ENCODE data around the gene FBXW2. TPM values are rescaled to one million over a fixed set of nuclear protein-coding genes. Genes with fewer than 3 reads are reported as not detected.
A peak's percentile ranks its signal among the peaks of the same experiment; 100 is the strongest.
"Not testable (repeated sequence)": the region's sequence is repeated elsewhere in the genome, so short reads cannot be mapped to it uniquely, and the experiment has no call there.

FBXW2 gene
- 10 to 100 TPM; 45.5 to 47.3 (median 46.0) TPM for polyA plus RNA-seq (ENCODE audit: insufficient read length in 4 of 4)

- DNase-seq (ENCODE audit: low read depth in 4 of 4, low spot score in 3 of 4): peak; percentile 75 to 84 (median 81)
Observed at GRCh38 chr9:120792898-120793765, at the start of gene FBXW2. Gene FBXW2 (minus strand): TSS chr9:120793416. CDS start chr9:120788258, 5,158 bp downstream.

- peak in 3 of 4 donors; percentile 6 to 19 (median 10) for DNase-seq (ENCODE audit: low read depth in 4 of 4, low spot score in 3 of 4)
Observed at GRCh38 chr9:120841930-120842684, 48.9 kb upstream of the FBXW2 start.

GRCh38 chr9:120839146-120839545 lies 45.9 kb upstream of the FBXW2 start:
- no peak for DNase-seq (ENCODE audit: low read depth in 4 of 4, low spot score in 3 of 4)

- DNase-seq (ENCODE audit: low read depth in 4 of 4, low spot score in 3 of 4): no peak
Observed at GRCh38 chr9:120837921-120838320, 44.7 kb upstream of the FBXW2 start.

- no peak for DNase-seq (ENCODE audit: low read depth in 4 of 4, low spot score in 3 of 4)
Observed at GRCh38 chr9:120833325-120833724, 40.1 kb upstream of the FBXW2 start.

- no peak for DNase-seq (ENCODE audit: low read depth in 4 of 4, low spot score in 3 of 4)
Observed at GRCh38 chr9:120832807-120833206, 39.6 kb upstream of the FBXW2 start.

- DNase-seq (ENCODE audit: low read depth in 4 of 4, low spot score in 3 of 4): no peak
Observed at GRCh38 chr9:120830865-120831264, 37.6 kb upstream of the FBXW2 start.

GRCh38 chr9:120830151-120830550 lies 36.9 kb upstream of the FBXW2 start:
- no peak for DNase-seq (ENCODE audit: low read depth in 4 of 4, low spot score in 3 of 4)

GRCh38 chr9:120829650-120830049 lies 36.4 kb upstream of the FBXW2 start:
- DNase-seq (ENCODE audit: low read depth in 4 of 4, low spot score in 3 of 4): no peak

GRCh38 chr9:120820095-120820494 lies 26.9 kb upstream of the FBXW2 start:
- no peak for DNase-seq (ENCODE audit: low read depth in 4 of 4, low spot score in 3 of 4)

- no peak for DNase-seq (ENCODE audit: low read depth in 4 of 4, low spot score in 3 of 4)
Observed at GRCh38 chr9:120818595-120818994, 25.4 kb upstream of the FBXW2 start.

GRCh38 chr9:120815075-120815474 lies 21.9 kb upstream of the FBXW2 start:
- DNase-seq (ENCODE audit: low read depth in 4 of 4, low spot score in 3 of 4): no peak

- no peak for DNase-seq (ENCODE audit: low read depth in 4 of 4, low spot score in 3 of 4)
Observed at GRCh38 chr9:120808931-120809330, 15.7 kb upstream of the FBXW2 start.

- DNase-seq (ENCODE audit: low read depth in 4 of 4, low spot score in 3 of 4): no peak
Observed at GRCh38 chr9:120807607-120808379, 14.6 kb upstream of the FBXW2 start.

- not testable (repeated sequence) for DNase-seq (ENCODE audit: low read depth in 4 of 4, low spot score in 3 of 4)
Observed at GRCh38 chr9:120804784-120805363, 11.7 kb upstream of the FBXW2 start.

- no peak for DNase-seq (ENCODE audit: low read depth in 4 of 4, low spot score in 3 of 4)
Observed at GRCh38 chr9:120801441-120801840, 8.2 kb upstream of the FBXW2 start.

GRCh38 chr9:120791161-120791560 lies 2.1 kb downstream of the FBXW2 start:
- DNase-seq (ENCODE audit: low read depth in 4 of 4, low spot score in 3 of 4): no peak

- DNase-seq (ENCODE audit: low read depth in 4 of 4, low spot score in 3 of 4): no peak
Observed at GRCh38 chr9:120787933-120788332, 5.3 kb downstream of the FBXW2 start.

GRCh38 chr9:120783602-120784047 lies 9.6 kb downstream of the FBXW2 start:
- DNase-seq (ENCODE audit: low read depth in 4 of 4, low spot score in 3 of 4): no peak

GRCh38 chr9:120781236-120781635 lies 12.0 kb downstream of the FBXW2 start:
- DNase-seq (ENCODE audit: low read depth in 4 of 4, low spot score in 3 of 4): no peak

Measured in left renal pelvis (tissue), 4 donors.